Measurements from ENCODE around the gene OR51B4. TPM values are rescaled to one million over a fixed set of nuclear protein-coding genes. Genes with fewer than 3 reads are reported as not detected.

Gene OR51B4
- total and polyA plus RNA-seq, 9 of the 15 experiments (the other 6 are each of a cell fraction or from before 2014, with no cell fraction given): 17.1 to 64.6 (median 39.9) TPM

DNA sequence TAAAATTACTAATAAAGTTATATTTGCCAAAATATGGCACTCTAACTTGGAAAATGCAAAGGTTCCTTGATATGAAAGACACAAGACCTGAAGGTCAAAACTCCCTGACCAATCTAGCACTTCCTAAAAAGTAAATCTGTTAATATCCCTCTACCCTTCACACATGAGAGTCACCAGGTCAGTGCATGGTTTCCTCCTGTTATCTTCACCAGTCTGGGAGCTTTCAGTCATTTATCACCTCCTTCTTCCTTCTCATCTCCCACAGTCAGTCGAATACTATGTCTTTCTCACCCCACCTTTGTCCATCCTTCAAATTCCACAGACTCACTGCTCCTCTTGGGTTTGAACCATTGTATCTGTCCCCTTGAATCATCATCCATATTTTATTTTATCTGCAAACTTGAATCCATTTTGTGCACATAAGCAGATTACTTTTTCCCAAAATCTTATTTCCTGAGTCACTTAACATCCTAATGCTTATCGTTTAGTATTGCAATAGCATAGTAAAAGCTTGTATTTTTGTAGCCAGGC lies 34.6 kb downstream of the OR51B4 start (continued):
- TF ChIP-seq JUND (IDR thresholded peaks at IDR 0.05; ENCODE audit: borderline replicate concordance, low read depth, low read length) (peak; percentile 17; the same call in 1 of the 2 replicates), JUND (tag; IDR thresholded peaks at IDR 0.05; ENCODE audit: borderline replicate concordance, low read depth, low read length) (no peak), CEBPB (tag; IDR thresholded peaks at IDR 0.05) (0 out of 2 replicates have a peak, but pooled peaks have one; percentile 6), ZNF174 (CRISPR knock-in tag; IDR thresholded peaks at IDR 0.05) (no peak), KLF6 (CRISPR knock-in tag; IDR thresholded peaks at IDR 0.05; ENCODE audit: borderline replicate concordance) (no peak), POLR2B (IDR thresholded peaks at IDR 0.05; ENCODE audit: low read depth, partially characterized antibody) (peak; percentile 40), SMARCA5 (IDR thresholded peaks at IDR 0.05) (0 out of 2 replicates have a peak, but pooled peaks have one; percentile 37), MEIS2 (IDR thresholded peaks at IDR 0.05; ENCODE audit: partially characterized antibody) (peak; percentile 83), FOSL1 (tag; conservative IDR thresholded peaks at IDR 0.05) (peak; percentile 36; the same call in 1 of the 2 replicates), TAF1 (IDR thresholded peaks at IDR 0.05; ENCODE audit: control insufficient read depth, extremely low read depth, insufficient read depth, low read length, severe bottlenecking) (no peak), NONO (IDR thresholded peaks at IDR 0.05; ENCODE audit: low read depth in 2 of 2, low read length in 1 of 2) (no peak), ZNF354B (CRISPR knock-in tag; IDR thresholded peaks at IDR 0.05) (no peak), POLR2A (conservative IDR thresholded peaks at IDR 0.05) (peak; percentile 79), ADNP (tag; IDR thresholded peaks at IDR 0.05) (no peak), NR2C2 (CRISPR knock-in tag; IDR thresholded peaks at IDR 0.05) (no peak), NR2C2 (tag; IDR thresholded peaks at IDR 0.05) (no peak; the same call in 1 of the 2 replicates), PYGO2 (tag; IDR thresholded peaks at IDR 0.05) (no peak), ZC3H11A (IDR thresholded peaks at IDR 0.05; ENCODE audit: low read depth, low read length) (no peak), MTA2 (IDR thresholded peaks at IDR 0.05; ENCODE audit: low read depth) (no peak), CEBPG (CRISPR knock-in tag; IDR thresholded peaks at IDR 0.05) (no peak), CEBPG (tag; conservative IDR thresholded peaks at IDR 0.05 in 1 of 2, IDR thresholded peaks at IDR 0.05 in 1 of 2) (no peak)
